CD4-positive, alpha-beta T cell treated with Interleukin-6 for 4 hours (primary cell): ENCODE results near the gene CENPB.
"Not testable (repeated sequence)": the region's sequence is repeated elsewhere in the genome, so short reads cannot be mapped to it uniquely, and the experiment has no call there.

Source experiments
- DNase-seq: peaks from one replicate; pipeline ENCODE4 v3.0.0-alpha.2; 2020; ENCODE audit warnings: mixed read lengths

Gene CENPB

GRCh38 chr20:3786665-3787323 lies at the start of gene CENPB:
TSS of gene CENPB (minus strand) at chr20:3786740. CDS start at chr20:3786483, 257 bp downstream.
- peak; percentile 92 for DNase-seq

DNA sequence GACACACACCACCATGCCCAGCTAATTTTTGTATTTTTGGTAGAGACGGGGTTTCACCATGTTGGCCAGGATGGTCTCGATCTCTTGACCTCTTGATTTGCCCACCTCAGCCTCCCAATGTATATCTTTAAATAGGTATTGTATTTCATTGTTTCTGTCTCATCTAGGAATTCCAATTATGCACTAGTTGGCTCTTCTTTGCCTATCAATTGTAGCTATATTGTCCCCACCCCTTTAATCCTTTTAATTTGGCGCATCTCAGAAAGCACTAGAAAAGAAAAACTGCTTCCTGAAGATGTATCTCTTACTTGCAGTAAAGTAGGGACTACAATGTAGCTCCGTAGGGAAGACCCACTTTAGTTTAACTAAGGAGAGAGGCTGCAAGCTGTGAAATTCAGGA lies 49.6 kb upstream of the CENPB start:
- DNase-seq = no peak

- DNase-seq = not testable (repeated sequence)
These were observed 43.4 kb upstream of the CENPB start for GRCh38 chr20:3829891-3830290.

GRCh38 chr20:3828798-3829197 lies 42.3 kb upstream of the CENPB start:
- DNase-seq = no peak

DNA sequence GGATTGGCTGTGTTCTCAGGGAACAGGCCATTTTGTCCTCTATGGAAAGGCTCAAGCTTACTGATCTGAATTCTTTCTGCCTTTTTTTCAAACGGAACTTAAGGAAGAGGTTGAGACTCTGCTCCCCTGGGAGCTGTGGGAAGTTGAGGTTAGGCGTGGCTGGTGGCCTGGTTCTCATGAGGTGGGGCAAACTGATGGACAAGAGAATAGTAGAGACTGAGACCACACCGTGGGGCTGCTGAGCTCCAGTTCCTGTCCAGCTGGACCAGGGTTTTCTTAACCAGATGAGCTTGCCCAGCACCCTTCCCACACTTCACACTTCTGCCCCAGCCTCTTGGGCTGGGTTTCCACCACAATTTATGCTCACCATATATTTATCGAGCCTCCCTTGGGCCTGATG lies 39.9 kb upstream of the CENPB start:
- no peak for DNase-seq

GRCh38 chr20:3825526-3825925 lies 39.0 kb upstream of the CENPB start:
- DNase-seq = no peak

DNA sequence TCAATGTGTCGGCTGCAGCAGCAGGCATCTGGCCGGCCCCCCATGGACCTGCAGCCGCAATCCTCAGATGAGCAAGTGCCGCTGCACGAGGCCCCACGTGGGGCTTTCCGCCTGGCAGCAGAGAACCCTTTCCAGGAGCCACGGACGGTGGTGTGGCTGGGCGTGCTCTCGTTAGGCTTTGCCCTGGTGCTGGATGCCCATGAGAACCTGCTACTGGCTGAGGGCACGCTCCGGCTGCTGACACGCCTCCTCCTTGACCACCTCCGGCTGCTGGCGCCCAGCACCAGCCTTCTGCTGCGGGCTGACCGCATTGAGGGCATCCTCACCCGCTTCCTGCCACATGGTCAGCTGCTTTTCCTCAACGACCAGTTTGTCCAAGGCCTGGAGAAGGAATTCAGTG lies 37.3 kb upstream of the CENPB start:
- no peak for DNase-seq

DNA sequence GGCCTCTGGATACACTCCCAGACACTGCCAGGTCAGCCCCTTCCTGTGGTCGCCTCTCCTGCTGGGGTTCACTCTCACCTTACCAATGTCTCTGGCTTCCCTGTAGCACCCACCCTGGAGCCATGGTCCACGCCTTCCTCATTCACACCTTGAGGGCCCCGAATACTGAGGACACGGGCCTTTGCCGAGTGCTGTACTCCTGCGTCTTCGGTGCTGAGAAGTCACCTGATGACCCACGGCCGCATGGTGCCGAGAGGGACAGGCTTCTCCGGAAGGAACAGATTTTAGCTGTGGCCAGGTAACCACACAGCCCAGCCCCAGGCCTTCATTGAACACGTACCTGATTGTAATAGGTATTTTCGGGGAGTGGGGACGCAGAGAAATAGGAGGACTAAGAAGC lies 35.5 kb upstream of the CENPB start:
- no peak for DNase-seq

DNA sequence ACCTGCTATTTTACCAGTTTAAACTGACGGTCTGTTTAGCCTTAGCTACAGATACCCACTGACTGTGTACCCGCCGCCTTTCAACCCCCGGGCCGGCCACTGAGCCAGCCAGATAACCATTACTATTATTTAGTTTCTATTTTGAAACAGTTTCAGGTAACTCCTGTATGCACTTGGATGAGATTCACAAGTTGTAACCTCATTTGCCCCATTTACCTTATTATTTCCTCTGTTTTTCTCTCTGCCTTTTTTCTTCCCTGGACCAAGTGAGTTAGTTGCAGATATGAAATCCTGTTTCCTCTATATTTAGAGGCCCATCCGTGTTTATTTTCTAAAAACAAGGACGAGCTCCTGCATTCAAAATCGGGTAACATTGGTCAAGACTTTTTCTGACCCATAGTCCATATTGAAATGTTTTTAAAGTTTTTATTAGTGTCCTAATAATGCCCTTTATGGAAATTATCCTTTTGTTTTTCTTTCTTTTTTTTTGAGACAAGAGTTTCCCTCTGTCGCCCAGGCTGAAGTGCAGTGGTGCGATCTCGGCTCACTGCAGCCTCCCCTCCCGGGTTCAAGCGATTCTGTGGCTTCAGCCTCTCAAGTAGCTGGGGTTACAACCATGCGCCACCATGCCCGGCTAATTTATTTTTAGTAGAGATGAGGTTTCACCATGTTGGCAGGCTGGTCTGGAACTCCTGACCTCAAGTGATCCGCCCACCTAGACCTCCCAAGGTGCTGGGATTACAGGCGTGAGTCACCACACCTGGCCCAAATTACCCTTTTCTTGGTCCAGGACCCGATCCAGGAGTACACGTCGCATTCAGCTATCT lies 34.6 kb upstream of the CENPB start:
- DNase-seq = no peak

GRCh38 chr20:3820048-3820900 lies 33.7 kb upstream of the CENPB start, which contains the start of gene AP5S1:
TSS of gene AP5S1 (plus strand) at chr20:3820547. CDS start at chr20:3822118, 1,571 bp downstream.
- DNase-seq = peak; percentile 92

DNA sequence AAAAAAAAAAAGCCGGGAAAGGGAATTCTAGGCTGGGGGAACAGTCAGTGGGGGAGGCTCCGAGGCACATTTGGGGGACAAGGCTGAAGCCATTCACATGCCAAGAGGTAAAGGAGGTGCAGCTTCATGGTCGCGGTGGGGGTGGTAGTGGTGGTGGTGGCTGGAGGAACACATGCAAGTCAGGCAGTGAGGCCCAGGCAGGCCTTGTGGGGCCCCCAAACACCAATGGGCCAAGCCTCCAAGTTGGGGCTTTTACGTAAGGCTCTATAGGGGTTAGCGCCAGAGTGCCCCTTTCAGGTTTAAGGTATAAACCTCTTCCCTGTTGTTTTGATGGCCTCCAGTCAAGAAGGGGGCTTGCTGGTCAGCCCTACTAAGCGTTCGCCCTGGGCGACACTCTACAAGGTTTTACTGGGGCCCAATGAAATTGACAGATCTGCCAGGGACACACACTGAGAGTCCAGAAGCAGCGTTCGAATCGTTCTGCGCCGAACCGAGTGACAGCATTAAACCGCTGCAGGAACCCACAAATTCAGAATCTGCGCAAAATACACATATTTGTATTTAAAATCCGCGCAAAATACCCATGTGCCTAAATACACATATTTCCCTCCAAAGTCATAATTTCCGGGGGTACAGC lies 33.0 kb upstream of the CENPB start:
- DNase-seq = no peak

- DNase-seq = peak; percentile 30
These were observed 31.9 kb upstream of the CENPB start for GRCh38 chr20:3818155-3819151.

- peak; percentile 74 for DNase-seq
These were observed 29.3 kb upstream of the CENPB start for GRCh38 chr20:3815703-3816315.

GRCh38 chr20:3814928-3815495 lies 28.5 kb upstream of the CENPB start:
- no peak for DNase-seq

DNA sequence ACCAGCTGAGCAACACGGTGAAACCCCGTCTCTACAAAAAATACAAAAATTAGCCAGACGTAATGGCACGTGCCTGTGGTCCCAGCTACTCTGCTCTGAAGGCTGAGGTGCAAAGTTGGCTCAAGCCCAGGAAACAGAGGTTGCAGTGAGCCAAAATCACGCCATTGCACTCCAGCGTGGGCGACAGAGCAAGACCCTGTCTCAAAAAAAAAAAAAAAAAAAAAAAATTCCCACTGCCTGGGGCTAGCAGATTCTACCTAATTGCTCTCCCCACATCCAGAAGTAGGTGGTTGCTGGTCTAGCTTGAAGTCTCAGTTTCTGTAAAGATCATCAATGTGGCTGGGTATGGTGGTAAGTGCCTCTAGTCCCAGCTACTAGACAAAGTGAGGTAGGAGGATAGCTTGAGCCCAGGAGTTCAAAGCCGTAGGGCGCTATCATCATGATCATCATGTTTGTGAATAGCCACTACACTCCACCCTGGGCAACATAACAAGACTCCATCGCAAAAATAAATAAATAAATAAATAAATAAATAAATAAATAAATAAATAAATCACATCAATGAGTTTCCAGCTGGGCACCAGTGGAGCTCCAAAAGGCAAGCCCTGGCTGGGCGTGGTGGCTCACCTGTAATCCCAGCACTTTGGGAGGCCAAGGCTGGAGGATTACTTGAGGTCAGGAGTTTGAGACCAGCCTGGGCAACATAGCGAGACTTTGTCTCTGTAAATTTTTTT lies 27.5 kb upstream of the CENPB start:
- DNase-seq = peak; percentile 37

DNA sequence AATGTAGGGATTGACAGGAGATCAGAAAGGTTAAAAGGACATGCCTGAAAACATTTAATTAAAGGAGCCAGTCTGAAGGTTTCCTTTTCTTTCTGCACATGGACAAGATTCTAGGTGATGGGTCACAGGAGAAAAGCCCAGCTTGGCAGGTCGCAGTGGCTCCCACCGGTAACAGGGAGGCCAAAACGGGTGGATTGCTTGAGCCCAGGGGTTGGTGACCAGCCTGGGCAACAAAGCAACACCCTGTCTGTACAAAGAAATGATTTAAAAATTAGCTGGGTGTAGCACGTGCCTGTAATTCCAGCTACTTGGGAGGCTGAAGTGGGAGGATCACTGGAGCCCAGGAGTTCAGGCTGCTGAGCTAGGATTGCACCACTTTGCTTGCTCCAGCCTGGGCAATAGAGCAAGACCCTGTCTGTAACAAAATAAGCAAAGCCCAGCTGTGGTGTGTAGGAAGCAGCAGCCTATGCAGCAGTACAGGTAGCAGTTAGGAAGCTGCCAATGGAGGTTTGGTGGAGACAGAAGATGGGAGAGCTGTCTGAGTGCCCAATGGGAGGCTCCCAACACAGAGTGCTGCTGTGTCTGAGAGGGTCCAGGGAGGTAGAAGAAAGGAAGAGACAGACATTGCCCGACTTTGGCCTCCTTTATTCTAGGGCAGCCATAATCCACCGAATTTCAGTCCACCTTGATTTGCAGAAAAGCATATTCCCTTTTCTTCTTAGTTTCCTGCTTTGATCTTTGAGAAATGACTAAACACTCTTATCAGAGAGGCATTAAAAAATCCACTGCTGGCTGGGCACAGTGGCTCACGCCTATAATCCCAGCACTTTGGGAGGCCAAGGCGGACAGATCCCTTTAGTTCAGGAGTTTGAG lies 26.7 kb upstream of the CENPB start:
- no peak for DNase-seq

DNA sequence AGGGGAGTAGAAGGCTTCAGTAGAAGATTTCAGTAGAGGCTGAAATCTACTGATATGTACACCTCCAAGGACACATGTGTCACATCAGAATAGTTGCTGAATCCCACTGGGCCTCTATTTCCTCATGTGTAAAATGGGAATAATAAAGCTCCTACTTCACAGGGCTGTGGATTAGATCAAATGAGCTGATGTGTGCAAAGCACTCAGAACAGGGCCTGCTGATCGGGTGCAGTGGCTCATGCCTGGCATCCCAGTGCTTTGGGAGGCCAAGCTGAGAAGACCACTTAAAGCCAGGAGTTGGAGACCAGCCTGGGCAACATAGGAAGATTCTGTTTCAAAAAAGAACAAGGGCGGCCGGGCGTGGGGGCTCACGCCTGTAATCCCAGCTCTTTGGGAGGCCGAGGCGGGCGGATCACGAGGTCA lies 25.7 kb upstream of the CENPB start:
- no peak for DNase-seq

DNA sequence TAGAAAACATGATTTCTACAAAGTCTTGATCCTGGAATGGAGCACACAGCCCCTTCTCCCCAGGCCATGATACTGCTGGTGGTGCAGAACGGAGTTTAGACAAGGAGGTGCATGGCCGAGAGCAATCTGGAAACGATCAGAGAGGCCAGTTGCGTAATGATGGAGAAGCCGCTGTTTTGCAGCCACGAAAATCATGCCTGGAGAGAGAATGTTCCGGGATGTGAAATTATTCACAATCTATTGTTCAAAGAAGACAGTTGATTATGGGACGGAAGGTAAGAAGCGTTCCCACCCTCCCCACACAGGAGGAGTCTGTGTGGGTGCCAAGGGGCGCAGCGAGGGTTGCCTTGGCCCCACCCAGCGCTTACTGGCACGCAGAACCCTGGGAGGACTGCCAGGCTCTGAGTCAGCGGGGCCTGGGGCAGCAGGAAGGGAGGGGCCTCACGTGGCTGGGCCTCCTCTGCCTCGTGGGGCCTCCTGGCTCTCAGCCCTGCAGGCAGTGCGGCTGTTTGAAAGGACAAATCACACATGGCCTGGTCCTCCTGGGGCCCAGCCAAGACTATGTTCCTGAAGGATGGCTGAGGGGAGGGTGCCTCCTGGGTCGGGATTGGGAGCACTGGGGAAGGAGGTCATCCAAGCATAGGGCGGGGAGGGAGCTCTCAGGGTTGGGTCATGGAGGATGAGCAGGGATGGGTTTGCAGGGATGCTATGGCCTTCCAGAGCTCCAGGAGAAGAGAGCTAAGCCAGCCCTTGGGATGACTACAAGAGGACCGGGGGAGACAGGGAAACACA lies 25.1 kb upstream of the CENPB start:
- peak; percentile 98 for DNase-seq
